ENCODE measurements around the gene SELL. TPM values are rescaled to one million over a fixed set of nuclear protein-coding genes. Genes with fewer than 3 reads are reported as not detected.

The SELL gene
- total RNA-seq, 2 experiments from 2014 or later, result 204 to 216 TPM

DNA sequence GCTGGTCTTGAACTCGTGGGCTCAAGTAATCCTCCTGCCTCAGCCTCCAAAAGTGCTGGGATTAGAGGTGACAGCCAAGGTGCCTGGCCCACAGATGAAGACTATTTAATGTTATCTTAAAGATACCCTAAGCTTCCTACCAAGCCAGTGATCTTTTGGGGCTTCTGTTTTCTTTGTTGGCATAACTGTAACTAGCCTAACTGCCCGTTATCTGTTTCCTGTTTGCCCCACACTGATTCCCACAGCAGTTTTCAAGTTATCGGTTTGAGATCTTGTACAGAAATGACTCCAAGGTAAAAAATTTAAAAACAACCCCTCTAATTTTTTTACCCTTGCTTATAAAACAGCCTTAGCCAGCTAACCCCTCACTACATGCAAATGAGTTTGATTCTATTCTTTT is 12.4 kb downstream of the SELL start:
- Mint-ChIP-seq H3K4me3 (peak overlapping the region; percentile 52), H3K4me1 (ENCODE audit: low read depth) (peaks cover 97% of the 10 kb centered on the region), H3K9me3 (no peaks in the 10 kb centered on the region), H3K27me3 (no peaks in the 10 kb centered on the region), H3K27ac (no peak overlapping the region), H3K36me3 (ENCODE audit: low read depth) (peaks cover 97% of the 10 kb centered on the region)
- H3K27ac ChIP-seq (ENCODE audit: low read depth in 1 of 2, low read length in 2 of 2), result peak overlapping the region; percentile 42 to 57
- POLR2A ChIA-PET, result interaction anchor here (1.0 to 5.3 kb wide), 5 partner anchors 9 to 113 kb away, joined by 3 to 72 read pairs (median 3); partner anchors contain the start of gene F5
- intact Hi-C loops (cut with DNase I, micrococcal nuclease), result loop anchor here in 1 of 2 experiments (5.0 kb wide), 1 partner anchor 193 kb away; the partner anchor contains the start of gene SCYL3
- H3K4me1 ChIP-seq (ENCODE audit: insufficient read depth, low read length), result peaks cover 82% of the 10 kb centered on the region
- peaks cover 79% of the 10 kb centered on the region for H3K36me3 ChIP-seq (ENCODE audit: insufficient read depth, low read length)
- H3K4me3 ChIP-seq (ENCODE audit: low read length), result no peak overlapping the region
- TF ChIP-seq, protein P1, sequence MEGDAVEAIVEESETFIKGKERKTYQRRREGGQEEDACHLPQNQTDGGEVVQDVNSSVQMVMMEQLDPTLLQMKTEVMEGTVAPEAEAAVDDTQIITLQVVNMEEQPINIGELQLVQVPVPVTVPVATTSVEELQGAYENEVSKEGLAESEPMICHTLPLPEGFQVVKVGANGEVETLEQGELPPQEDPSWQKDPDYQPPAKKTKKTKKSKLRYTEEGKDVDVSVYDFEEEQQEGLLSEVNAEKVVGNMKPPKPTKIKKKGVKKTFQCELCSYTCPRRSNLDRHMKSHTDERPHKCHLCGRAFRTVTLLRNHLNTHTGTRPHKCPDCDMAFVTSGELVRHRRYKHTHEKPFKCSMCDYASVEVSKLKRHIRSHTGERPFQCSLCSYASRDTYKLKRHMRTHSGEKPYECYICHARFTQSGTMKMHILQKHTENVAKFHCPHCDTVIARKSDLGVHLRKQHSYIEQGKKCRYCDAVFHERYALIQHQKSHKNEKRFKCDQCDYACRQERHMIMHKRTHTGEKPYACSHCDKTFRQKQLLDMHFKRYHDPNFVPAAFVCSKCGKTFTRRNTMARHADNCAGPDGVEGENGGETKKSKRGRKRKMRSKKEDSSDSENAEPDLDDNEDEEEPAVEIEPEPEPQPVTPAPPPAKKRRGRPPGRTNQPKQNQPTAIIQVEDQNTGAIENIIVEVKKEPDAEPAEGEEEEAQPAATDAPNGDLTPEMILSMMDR (IDR thresholded peaks at IDR 0.05), result no peak
- no peaks in the 10 kb centered on the region for H3K27me3 ChIP-seq (ENCODE audit: control insufficient read depth in 1 of 2, insufficient read depth in 2 of 2, low read length in 2 of 2)
- ATAC-seq (ENCODE audit: poor library complexity) (no peak), DNase-seq (peak in 2 of 14 experiments; percentile 30 to 38)
- H3K9me3 ChIP-seq (ENCODE audit: control insufficient read depth in 1 of 2, insufficient read depth in 1 of 2, low read length in 2 of 2), result no peaks in the 10 kb centered on the region
- CTCF ChIA-PET, result interaction anchor here (5.3 kb wide), 1 partner anchor 13 kb away, joined by 21 read pairs; no protein-coding TSS in a partner anchor

DNA sequence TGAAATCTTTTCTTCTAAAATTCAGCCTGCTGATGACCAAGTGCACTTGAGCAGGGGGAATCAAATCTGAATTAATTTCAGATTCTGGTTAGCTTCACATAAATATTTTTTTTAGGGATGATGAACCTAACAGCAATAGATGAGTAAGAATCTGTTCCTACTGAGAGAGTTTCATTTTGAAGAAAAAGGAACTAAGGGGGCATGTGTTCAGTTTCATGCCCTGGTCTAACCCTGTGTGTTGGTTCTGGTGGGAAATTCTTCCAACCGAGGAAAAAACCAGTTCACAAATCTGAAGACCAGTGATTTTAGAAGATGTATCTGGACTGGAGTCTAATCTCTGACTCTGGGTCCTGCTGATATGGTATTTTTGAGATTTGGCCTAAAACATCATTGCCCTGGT is 13.7 kb downstream of the SELL start:
- ChIA-PET CTCF (interaction anchor here (2.2 kb wide), 1 partner anchor 14 kb away, joined by 13 read pairs; no protein-coding TSS in a partner anchor), POLR2A (interaction anchor here (2.9 to 9.9 kb wide), 3 partner anchors 10 to 111 kb away, joined by 13 to 286 read pairs (median 147); partner anchors contain the start of gene F5)
- peaks cover 67% of the 10 kb centered on the region for H3K36me3 ChIP-seq (ENCODE audit: insufficient read depth, low read length)
- H3K27me3 ChIP-seq (ENCODE audit: control insufficient read depth in 1 of 2, insufficient read depth in 2 of 2, low read length in 2 of 2), result no peaks in the 10 kb centered on the region
- Mint-ChIP-seq H3K27ac (no peak overlapping the region), H3K4me1 (ENCODE audit: low read depth) (peaks cover 97% of the 10 kb centered on the region), H3K4me3 (peak overlapping the region; percentile 62), H3K9me3 (no peaks in the 10 kb centered on the region), H3K36me3 (ENCODE audit: low read depth) (peaks cover 97% of the 10 kb centered on the region), H3K27me3 (no peaks in the 10 kb centered on the region)
- ATAC-seq (ENCODE audit: poor library complexity) (no peak), DNase-seq (no peak)
- H3K9me3 ChIP-seq (ENCODE audit: control insufficient read depth in 1 of 2, insufficient read depth in 1 of 2, low read length in 2 of 2), result no peaks in the 10 kb centered on the region
- intact Hi-C loops (cut with DNase I, micrococcal nuclease), result loop anchor here in 1 of 2 experiments (5.0 kb wide), 1 partner anchor 195 kb away; the partner anchor contains the start of gene SCYL3
- H3K27ac ChIP-seq (ENCODE audit: low read depth in 1 of 2, low read length in 2 of 2), result peak overlapping the region; percentile 22 to 57
- peaks cover 83% of the 10 kb centered on the region for H3K4me1 ChIP-seq (ENCODE audit: insufficient read depth, low read length)
- TF ChIP-seq, protein P1 (IDR thresholded peaks at IDR 0.05), result no peak
- H3K4me3 ChIP-seq (ENCODE audit: low read length), result no peak overlapping the region

DNA sequence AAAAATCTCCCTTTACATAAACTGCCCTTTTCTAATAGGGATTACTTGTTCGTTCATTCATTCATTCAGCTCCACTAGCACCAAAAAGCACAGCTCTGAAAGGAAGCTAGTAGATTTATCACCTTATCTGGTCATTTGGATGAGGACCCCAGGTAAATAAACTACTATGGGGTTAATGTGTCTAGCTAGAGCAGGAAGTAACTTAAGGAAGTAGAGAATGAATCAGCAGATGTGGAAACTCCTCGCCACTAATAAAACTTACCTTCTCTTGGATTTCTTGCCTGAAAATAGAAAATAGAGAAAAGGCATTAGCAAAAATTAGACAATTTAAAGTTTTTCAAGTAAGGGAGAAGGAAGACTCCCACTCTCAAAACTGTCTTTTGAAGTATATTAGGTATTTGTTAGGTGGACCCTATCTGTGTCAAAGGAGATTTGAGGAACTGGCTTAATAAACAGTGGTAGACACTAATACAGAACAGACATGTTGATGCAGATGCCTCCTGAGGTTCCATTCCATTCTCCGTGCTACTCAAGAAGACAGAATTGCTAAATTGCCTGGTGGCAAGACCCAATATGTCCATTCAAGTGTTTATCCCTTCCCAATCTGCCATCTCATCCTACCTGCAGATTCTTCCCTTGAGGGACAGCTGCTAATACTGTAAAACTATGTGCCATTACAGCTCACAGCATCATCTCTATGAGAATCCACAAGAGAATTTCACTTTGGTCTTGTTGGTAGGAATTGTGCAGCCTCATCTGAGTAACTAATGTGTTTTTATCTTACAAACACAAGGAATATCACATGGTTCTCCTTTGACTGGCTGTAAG is 14.9 kb downstream of the SELL start:
- POLR2A ChIA-PET, result interaction anchor here (0.7 to 10.2 kb wide), 9 partner anchors 11 to 145 kb away, joined by 3 to 286 read pairs (median 4); partner anchors contain the start of gene F5
- no peaks in the 10 kb centered on the region for H3K27me3 ChIP-seq (ENCODE audit: control insufficient read depth in 1 of 2, insufficient read depth in 2 of 2, low read length in 2 of 2)
- Mint-ChIP-seq H3K4me3 (peak overlapping the region; percentile 64), H3K4me1 (ENCODE audit: low read depth) (peaks cover 91% of the 10 kb centered on the region), H3K36me3 (ENCODE audit: low read depth) (peaks cover 96% of the 10 kb centered on the region), H3K9me3 (no peaks in the 10 kb centered on the region), H3K27me3 (no peaks in the 10 kb centered on the region), H3K27ac (no peak overlapping the region)
- CTCF ChIA-PET, result interaction anchor here (0.7 to 2.2 kb wide), 4 partner anchors 13 to 110 kb away, joined by 3 to 13 read pairs (median 3); partner anchors contain the start of gene F5
- H3K4me3 ChIP-seq (ENCODE audit: low read length), result no peak overlapping the region
- peaks cover 55% of the 10 kb centered on the region for H3K36me3 ChIP-seq (ENCODE audit: insufficient read depth, low read length)
- H3K9me3 ChIP-seq (ENCODE audit: control insufficient read depth in 1 of 2, insufficient read depth in 1 of 2, low read length in 2 of 2), result no peaks in the 10 kb centered on the region
- intact Hi-C loops (cut with DNase I, micrococcal nuclease), result loop anchor here in 1 of 2 experiments (5.0 kb wide), 1 partner anchor 196 kb away; the partner anchor contains the start of gene SCYL3
- ATAC-seq (ENCODE audit: poor library complexity), result no peak
- peaks cover 81% of the 10 kb centered on the region for H3K4me1 ChIP-seq (ENCODE audit: insufficient read depth, low read length)
- TF ChIP-seq, protein P1 (IDR thresholded peaks at IDR 0.05), result no peak
- H3K27ac ChIP-seq (ENCODE audit: low read depth in 1 of 2, low read length in 2 of 2), result peak overlapping the region; percentile 19 to 64
- DNase-seq, result no peak
